Upper lobe of left lung (tissue), 6 donors: ENCODE results near the gene WDR38. TPM values are rescaled to one million over a fixed set of nuclear protein-coding genes. Genes with fewer than 3 reads are reported as not detected.
A peak's percentile ranks its signal among the peaks of the same experiment; 100 is the strongest.

Experiments
- ATAC-seq, 2 donors: fragments of 200-7000 bp; cut with Tn5 transposase; one replicate each; pipeline ENCODE4 v1.9.1; 2022; ENCODE audit warnings: mild to moderate bottlenecking in 2 of 2, moderate library complexity in 2 of 2; ENCODE audit not compliant: low FRiP score in 2 of 2
- DNase-seq, 2 donors: peaks; one replicate each; pipeline ENCODE4 v3.0.0-alpha.2; 2019 to 2020
- H3K27ac ChIP-seq, 4 donors: fragments of 200-600 bp; sonication (generic); one replicate each; pipeline ENCODE4 v1.5.1; 2016 to 2019
- H3K27me3 ChIP-seq, 4 donors: fragments of 200-600 bp; sonication (generic); one replicate each; pipeline ENCODE4 v1.5.1; 2017 to 2019
- H3K36me3 ChIP-seq, 4 donors: fragments of 200-600 bp; sonication (generic); one replicate each; pipeline ENCODE4 v1.5.1; 2016 to 2019
- H3K4me1 ChIP-seq, 4 donors: fragments of 200-600 bp; sonication (generic); one replicate each; pipeline ENCODE4 v1.5.1; 2018 to 2019
- H3K4me3 ChIP-seq, 4 donors: fragments of 200-600 bp; sonication (generic); one replicate each; pipeline ENCODE4 v1.5.1; 2017 to 2019; ENCODE audit warnings: mild to moderate bottlenecking in 2 of 4, moderate library complexity in 1 of 4
- H3K9me3 ChIP-seq, 4 donors: fragments of 200-600 bp; sonication (generic); one replicate each; pipeline ENCODE4 v1.5.1; 2018 to 2019
- CTCF ChIP-seq, 6 experiments: fragments of 450-650 bp in 4 of 6; fragments of 200-600 bp in 2 of 6; sonication (generic) in 2 of 6; IDR thresholded peaks; one replicate each; pipeline ENCODE4 v1.5.1; 2016 to 2019; ENCODE audit warnings: antibody characterized with exemption in 6 of 6
- EP300 ChIP-seq, 4 donors: sonication (generic); formaldehyde crosslinking; IDR thresholded peaks; one replicate each; pipeline ENCODE4 v1.5.1; 2017; ENCODE audit warnings: antibody characterized with exemption in 4 of 4, control low read depth in 2 of 4
- POLR2A ChIP-seq, 4 donors: fragments of 450-650 bp; IDR thresholded peaks; one replicate each; pipeline ENCODE4 v1.5.1; 2016 to 2017; ENCODE audit warnings: antibody characterized with exemption in 4 of 4, mild to moderate bottlenecking in 2 of 4
- POLR2AphosphoS5 ChIP-seq, 2 donors: sonication (generic); formaldehyde crosslinking; IDR thresholded peaks; one replicate each; pipeline ENCODE4 v1.5.1; 2017; ENCODE audit warnings: antibody characterized with exemption in 2 of 2
- WGBS, 2 donors: methylation state at CpG; one replicate each; pipeline ENCODE4 v1.1.5; 2017 to 2018; 5-methylcytosine and 5-hydroxymethylcytosine counted together
- total RNA-seq, 6 donors: library from RNA; depleted of rRNA in 4 of 6; stranded (reverse); fragments of >200 nt in 4 of 6; gene quantifications; one replicate each; pipeline versions ENCODE4 v1.1.0 to v1.2.1, GENCODE V29; 2016 to 2021
- donor health status: DM: no; HTN: no; CAD: no; lungs with moderate emphysema.
- donor health status: DM: no; HTN: yes; CAD: no; lungs with severe emphysema.

Gene WDR38
- total RNA-seq, 6 donors from 2014 or later, result 4.1 to 24.1 (median 9.0) TPM; not detected in 1

- DNase-seq (peak; percentile 96 to 99), ATAC-seq (peak; percentile 98 to 99)
- Histone ChIP-seq H3K4me3 (peak within 1 kb of the TSS; percentile 81 to 94 (median 91)), H3K27ac (peak within 1 kb of the TSS; percentile 92 to 95 (median 94)), H3K9me3 (no peaks in the 10 kb centered on the region), H3K4me1 (peaks cover 28 to 46% (median 34%) of the 10 kb centered on the region in 4 donors), H3K36me3 (peaks cover 20 to 45% (median 34%) of the 10 kb centered on the region in 4 donors), H3K27me3 (no peaks in the 10 kb centered on the region)
- TF ChIP-seq CTCF (IDR thresholded peaks at IDR 0.05), result peak in 5 of 6 experiments; percentile 9 to 61 (median 33)
- peak; percentile 74 to 96 (median 78) for TF ChIP-seq POLR2A (IDR thresholded peaks at IDR 0.05)
- peak in 1 of 4 donors; percentile 26 for TF ChIP-seq EP300 (IDR thresholded peaks at IDR 0.05)
- TF ChIP-seq POLR2AphosphoS5 (IDR thresholded peaks at IDR 0.05), result peak; percentile 91 to 93
- WGBS, 2 donors, result 0% methylated on average over 7 to 68 of the region's 92 CpGs
Observed at GRCh38 chr9:124861342-124862229, 8.3 kb downstream of the WDR38 start, which contains the start of the genes ARPC5L and RPL35. ARPC5L (plus strand) TSS chr9:124862130; CDS start chr9:124869291, 7,161 bp downstream. RPL35 (minus strand) TSS chr9:124861957; CDS start chr9:124861912, 45 bp downstream.

GRCh38 chr9:124863371-124863871, 10.2 kb downstream of the WDR38 start:
- peak in 1 of 2 donors; percentile 52 for ATAC-seq
- TF ChIP-seq EP300 (IDR thresholded peaks at IDR 0.05) (peak in 2 of 4 donors; percentile 42 to 52), CTCF (IDR thresholded peaks at IDR 0.05) (no peak), POLR2AphosphoS5 (IDR thresholded peaks at IDR 0.05) (peak in 1 of 2 donors; percentile 65), POLR2A (IDR thresholded peaks at IDR 0.05) (peak in 1 of 4 donors; percentile 49)
- Histone ChIP-seq H3K27me3 (no peaks in the 10 kb centered on the region), H3K27ac (peak overlapping the region; percentile 92 to 95 (median 94)), H3K36me3 (peaks cover 10 to 27% (median 16%) of the 10 kb centered on the region in 4 donors), H3K4me3 (peak overlapping the region in 1 of 4 donors; percentile 92), H3K9me3 (no peaks in the 10 kb centered on the region), H3K4me1 (peaks cover 36 to 57% (median 44%) of the 10 kb centered on the region in 4 donors)
- peak in 1 of 2 donors; percentile 69 for DNase-seq
- WGBS, 2 donors, result 43 to 45% methylated on average over 7 of the region's 7 CpGs

- no peaks in the 10 kb centered on the region for H3K9me3 ChIP-seq
- H3K27ac ChIP-seq, result peak overlapping the region; percentile 88 to 98 (median 96)
- peak; percentile 87 to 98 for DNase-seq
- ATAC-seq, result peak; percentile 91 to 98
- H3K4me3 ChIP-seq, result peak overlapping the region; percentile 84 to 91 (median 86)
- TF ChIP-seq EP300 (IDR thresholded peaks at IDR 0.05) (no peak), POLR2AphosphoS5 (IDR thresholded peaks at IDR 0.05) (peak; percentile 93 to 94), POLR2A (IDR thresholded peaks at IDR 0.05) (peak; percentile 25 to 96 (median 90)), CTCF (IDR thresholded peaks at IDR 0.05) (peak in 1 of 6 experiments; percentile 5)
- H3K27me3 ChIP-seq, result no peaks in the 10 kb centered on the region
- peaks cover 0 to 8% (median 7%) of the 10 kb centered on the region in 4 donors for H3K36me3 ChIP-seq
- peaks cover 44 to 55% (median 50%) of the 10 kb centered on the region in 4 donors for H3K4me1 ChIP-seq
- 0% methylated on average over 46 to 60 of the region's 101 CpGs for WGBS, 2 donors
Observed at GRCh38 chr9:124868511-124869465, 15.5 kb downstream of the WDR38 start.

GRCh38 chr9:124869466-124869985, 16.3 kb downstream of the WDR38 start:
- Histone ChIP-seq H3K9me3 (no peaks in the 10 kb centered on the region), H3K36me3 (peaks cover 0 to 16% (median 13%) of the 10 kb centered on the region in 4 donors), H3K27me3 (no peaks in the 10 kb centered on the region), H3K4me1 (peaks cover 48 to 58% (median 54%) of the 10 kb centered on the region in 4 donors), H3K4me3 (peak overlapping the region; percentile 78 to 91 (median 86)), H3K27ac (peak overlapping the region; percentile 88 to 98 (median 96))
- TF ChIP-seq POLR2A (IDR thresholded peaks at IDR 0.05) (no peak), CTCF (IDR thresholded peaks at IDR 0.05) (peak in 1 of 6 experiments; percentile 12)
- DNase-seq (peak in 1 of 2 donors; percentile 88), ATAC-seq (peak; percentile 2 to 55)
- WGBS, 2 donors, result 0 to 1% methylated on average over 15 to 41 of the region's 41 CpGs
